ENCODE results near the gene PTPN3.

Gene PTPN3

GRCh38 chr9:109483744-109484429 is 14.2 kb downstream of the PTPN3 start:
- no peak for DNase-seq (ENCODE audit: low read depth)
- H3K4me3 ChIP-seq (ENCODE audit: low read depth, low read length) = no peak overlapping the region
- TF ChIP-seq CTCF (IDR thresholded peaks at IDR 0.05; ENCODE audit: insufficient read depth, low read depth, low read length, missing control alignments) = no peak

GRCh38 chr9:109482391-109482916 is 15.7 kb downstream of the PTPN3 start:
- TF ChIP-seq CTCF (IDR thresholded peaks at IDR 0.05; ENCODE audit: insufficient read depth, low read depth, low read length, missing control alignments) = no peak
- H3K4me3 ChIP-seq (ENCODE audit: low read depth, low read length) = no peak overlapping the region
- no peak for DNase-seq (ENCODE audit: low read depth)

- no peak overlapping the region for H3K4me3 ChIP-seq (ENCODE audit: low read depth, low read length)
- DNase-seq (ENCODE audit: low read depth) = no peak
- no peak for TF ChIP-seq CTCF (IDR thresholded peaks at IDR 0.05; ENCODE audit: insufficient read depth, low read depth, low read length, missing control alignments)
Measured at GRCh38 chr9:109481856-109482255, 16.3 kb downstream of the PTPN3 start.

- no peak for TF ChIP-seq CTCF (IDR thresholded peaks at IDR 0.05; ENCODE audit: insufficient read depth, low read depth, low read length, missing control alignments)
- DNase-seq (ENCODE audit: low read depth) = no peak
- no peak overlapping the region for H3K4me3 ChIP-seq (ENCODE audit: low read depth, low read length)
Measured at GRCh38 chr9:109479822-109480221, 18.3 kb downstream of the PTPN3 start.

GRCh38 chr9:109478665-109479380 is 19.3 kb downstream of the PTPN3 start:
- no peak for DNase-seq (ENCODE audit: low read depth)
- TF ChIP-seq CTCF (IDR thresholded peaks at IDR 0.05; ENCODE audit: insufficient read depth, low read depth, low read length, missing control alignments) = no peak
- no peak overlapping the region for H3K4me3 ChIP-seq (ENCODE audit: low read depth, low read length)

GRCh38 chr9:109478051-109478563 is 20.0 kb downstream of the PTPN3 start:
- H3K4me3 ChIP-seq (ENCODE audit: low read depth, low read length) = no peak overlapping the region
- no peak for TF ChIP-seq CTCF (IDR thresholded peaks at IDR 0.05; ENCODE audit: insufficient read depth, low read depth, low read length, missing control alignments)
- no peak for DNase-seq (ENCODE audit: low read depth)
